Activated T-cell treated with anti-CD3 and anti-CD28 coated beads, Interleukin-2, amount 50 U/mL, for 24 hours (primary cell): Measurements from ENCODE around the gene CUEDC1.

Experiments used
- DNase-seq: peaks from one replicate; pipeline ENCODE4 v3.0.0-alpha.2; 2020
- H3K27ac Mint-ChIP-seq: 2 replicates; pipeline ENCODE4 v1.8.0; 2020; ENCODE audit warnings: mild to moderate bottlenecking, mixed read lengths
- H3K27me3 Mint-ChIP-seq: 2 replicates; pipeline ENCODE4 v1.8.0; 2020; ENCODE audit warnings: mixed read lengths
- H3K36me3 Mint-ChIP-seq: 2 replicates; pipeline ENCODE4 v1.8.0; 2020; ENCODE audit warnings: low read depth, mixed read lengths
- H3K4me1 Mint-ChIP-seq: 2 replicates; pipeline ENCODE4 v1.8.0; 2020; ENCODE audit warnings: low read depth, mixed read lengths
- H3K4me3 Mint-ChIP-seq: 2 replicates; pipeline ENCODE4 v1.8.0; 2020; ENCODE audit warnings: mild to moderate bottlenecking, moderate library complexity, mixed read lengths
- H3K9me3 Mint-ChIP-seq: 2 replicates; pipeline ENCODE4 v1.8.0; 2020; ENCODE audit warnings: mixed read lengths

CUEDC1 gene

DNA sequence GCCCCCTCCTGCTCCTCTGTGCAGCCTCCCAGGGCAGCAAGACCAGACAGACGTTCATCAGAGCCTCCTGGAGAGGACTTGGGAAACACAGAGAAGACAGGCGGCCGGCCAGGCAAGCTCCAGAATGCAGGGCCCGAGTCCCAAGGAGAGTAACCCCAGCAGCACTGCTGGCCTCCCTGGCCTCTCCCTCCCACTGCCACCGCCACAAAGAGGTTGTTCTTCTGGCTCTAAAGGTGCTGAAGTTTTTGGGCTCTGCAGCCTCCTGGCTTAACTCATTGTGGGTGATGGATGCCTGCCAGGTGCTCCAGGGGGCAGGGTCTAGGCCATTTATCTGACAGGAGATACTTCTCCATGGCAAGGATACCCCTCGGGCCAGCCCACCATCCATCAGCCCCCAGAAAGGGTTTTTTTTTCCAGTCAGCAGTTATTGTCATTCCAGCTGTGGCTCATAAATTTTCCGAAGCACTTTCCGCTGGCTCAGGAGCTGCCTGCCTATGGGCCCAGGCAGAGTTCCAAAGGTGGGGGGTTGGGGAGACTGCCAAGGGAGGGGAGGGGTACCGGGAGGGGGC, 73.3 kb downstream of the CUEDC1 start:
- Mint-ChIP-seq H3K4me3 (no peak overlapping the region), H3K27me3 (no peaks in the 10 kb centered on the region), H3K27ac (no peak overlapping the region), H3K9me3 (no peaks in the 10 kb centered on the region), H3K4me1 (peaks cover 30% of the 10 kb centered on the region), H3K36me3 (no peaks in the 10 kb centered on the region)
- no peak for DNase-seq

DNA sequence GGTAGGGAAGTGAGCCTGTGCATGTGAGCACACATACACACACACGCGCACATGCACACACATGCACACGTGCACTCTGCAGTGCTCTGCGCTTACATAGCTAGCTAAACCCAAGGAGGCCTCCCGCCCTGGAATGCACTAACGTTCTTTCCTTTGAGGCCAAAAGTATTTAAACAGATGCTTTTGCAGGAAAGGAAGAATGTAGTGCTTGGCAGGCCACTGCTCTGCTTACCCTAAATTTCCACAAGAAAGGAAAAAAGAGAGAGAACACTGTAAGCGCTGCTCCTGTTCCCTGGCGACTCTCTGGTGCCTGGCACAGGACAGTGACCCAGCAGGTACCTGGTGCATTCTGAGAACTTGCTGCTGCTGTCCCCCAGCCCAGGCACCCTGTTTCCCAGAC, 74.1 kb downstream of the CUEDC1 start:
- Mint-ChIP-seq H3K36me3 (no peaks in the 10 kb centered on the region), H3K4me3 (no peak overlapping the region), H3K4me1 (peaks cover 35% of the 10 kb centered on the region), H3K27me3 (peaks cover 3% of the 10 kb centered on the region), H3K9me3 (no peaks in the 10 kb centered on the region), H3K27ac (peak overlapping the region; percentile 53)
- DNase-seq, result no peak

DNA sequence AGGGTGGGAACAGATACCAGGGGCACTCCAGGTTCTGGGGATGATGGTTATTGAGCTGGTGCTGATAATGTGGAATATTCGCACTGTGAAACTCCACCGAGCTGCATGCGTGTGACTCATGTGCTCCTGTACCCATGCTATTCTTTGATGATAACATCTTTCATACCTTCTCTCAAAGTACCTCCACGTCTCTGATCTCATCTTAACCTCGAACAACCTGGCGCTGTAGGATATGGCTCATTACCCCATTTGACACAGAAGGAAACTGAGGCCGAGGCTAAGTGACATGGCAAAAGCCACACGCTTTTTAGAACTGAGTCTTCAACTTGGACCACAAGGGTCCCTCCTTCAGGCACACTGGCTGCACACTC, 75.1 kb downstream of the CUEDC1 start:
- no peaks in the 10 kb centered on the region for H3K9me3 Mint-ChIP-seq
- peaks cover 7% of the 10 kb centered on the region for H3K27me3 Mint-ChIP-seq
- H3K4me1 Mint-ChIP-seq, result peaks cover 41% of the 10 kb centered on the region
- peak overlapping the region; percentile 86 for H3K27ac Mint-ChIP-seq
- H3K36me3 Mint-ChIP-seq, result no peaks in the 10 kb centered on the region
- H3K4me3 Mint-ChIP-seq, result peak overlapping the region; percentile 1
- peak; percentile 57 for DNase-seq

DNA sequence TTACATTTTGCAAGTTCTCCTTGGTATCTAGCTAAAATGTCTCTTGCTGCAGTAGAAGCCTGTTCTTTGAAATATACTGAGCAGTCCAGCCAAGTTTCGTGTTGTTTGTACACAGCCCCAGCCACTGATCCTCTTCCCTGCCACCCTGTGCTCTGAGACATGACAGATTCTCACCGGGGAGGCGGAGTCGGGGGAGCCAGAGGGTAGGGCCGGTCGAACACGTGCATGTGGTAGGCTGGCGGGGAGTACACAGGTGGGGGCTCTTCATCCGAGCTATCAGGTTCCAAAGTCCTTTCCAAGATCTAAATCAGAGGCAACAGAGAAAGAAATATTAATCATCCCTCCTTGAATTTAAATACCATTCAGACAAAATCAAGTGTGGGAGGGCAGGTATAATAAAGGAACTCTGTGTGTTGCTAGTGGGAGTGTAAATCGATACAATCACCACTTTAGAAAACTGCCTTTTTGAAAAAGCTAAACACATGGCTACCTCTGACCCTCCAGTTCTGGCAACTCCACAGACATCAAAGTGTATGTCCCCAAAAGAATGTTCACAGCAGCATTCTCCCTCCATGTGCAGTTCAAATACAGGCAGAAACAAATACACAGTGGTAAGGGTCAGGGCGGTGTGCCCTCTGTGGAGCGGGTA, 75.7 kb downstream of the CUEDC1 start:
- H3K27ac Mint-ChIP-seq, result peak overlapping the region; percentile 86
- peaks cover 45% of the 10 kb centered on the region for H3K4me1 Mint-ChIP-seq
- no peaks in the 10 kb centered on the region for H3K36me3 Mint-ChIP-seq
- H3K27me3 Mint-ChIP-seq, result peaks cover 7% of the 10 kb centered on the region
- peak overlapping the region; percentile 1 for H3K4me3 Mint-ChIP-seq
- no peak for DNase-seq
- no peaks in the 10 kb centered on the region for H3K9me3 Mint-ChIP-seq

GRCh38 chr17:57877803-57878377, 77.3 kb downstream of the CUEDC1 start:
- no peak for DNase-seq
- peaks cover 22% of the 10 kb centered on the region for H3K27me3 Mint-ChIP-seq
- H3K9me3 Mint-ChIP-seq, result no peaks in the 10 kb centered on the region
- no peaks in the 10 kb centered on the region for H3K36me3 Mint-ChIP-seq
- no peak overlapping the region for H3K4me3 Mint-ChIP-seq
- H3K4me1 Mint-ChIP-seq, result peaks cover 53% of the 10 kb centered on the region
- H3K27ac Mint-ChIP-seq, result no peak overlapping the region

- no peak overlapping the region for H3K27ac Mint-ChIP-seq
- H3K9me3 Mint-ChIP-seq, result no peaks in the 10 kb centered on the region
- no peaks in the 10 kb centered on the region for H3K36me3 Mint-ChIP-seq
- peaks cover 29% of the 10 kb centered on the region for H3K27me3 Mint-ChIP-seq
- no peak for DNase-seq
- no peak overlapping the region for H3K4me3 Mint-ChIP-seq
- H3K4me1 Mint-ChIP-seq, result peaks cover 53% of the 10 kb centered on the region
Observed at GRCh38 chr17:57876866-57877237, 78.4 kb downstream of the CUEDC1 start.

DNA sequence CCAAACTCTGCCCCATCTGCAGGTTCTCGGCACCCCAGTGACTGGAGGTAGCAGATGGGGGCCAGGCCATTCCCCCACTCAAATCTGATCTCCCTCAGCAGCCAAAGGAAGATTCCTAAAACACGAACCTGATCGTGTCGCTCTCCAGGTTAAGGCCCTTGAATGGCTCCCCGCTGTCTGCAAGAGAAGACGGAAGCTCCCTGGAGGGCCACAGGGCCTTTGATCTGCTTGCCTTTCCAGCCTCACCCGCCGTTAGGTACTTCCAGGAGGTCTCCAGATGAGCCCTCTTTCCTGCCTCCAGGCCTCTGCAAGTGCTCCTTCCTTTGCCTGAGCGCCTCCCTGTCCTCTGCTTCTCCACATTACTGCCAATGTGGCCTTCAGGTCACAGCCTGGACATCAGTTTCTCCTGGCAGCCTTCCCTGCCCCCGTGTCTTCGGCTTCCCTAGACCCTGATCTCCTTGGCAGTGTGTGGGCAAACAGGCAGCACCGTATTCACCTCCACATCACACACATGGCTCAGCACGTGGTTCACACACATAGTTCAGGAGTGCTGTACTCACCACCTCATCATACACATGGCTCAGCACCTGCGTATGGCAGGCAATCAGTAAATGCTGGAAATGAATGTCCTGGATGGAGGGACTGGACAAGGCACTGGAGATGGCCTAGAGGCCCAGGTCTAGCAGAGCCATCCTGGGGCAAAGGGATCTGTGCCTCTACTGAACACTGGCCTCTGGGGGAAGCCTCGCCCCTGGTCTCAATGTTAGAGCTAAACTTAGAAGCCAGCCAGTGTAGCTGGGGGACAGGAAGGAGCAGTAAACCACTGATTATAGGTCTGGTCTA, 79.0 kb downstream of the CUEDC1 start:
- DNase-seq, result no peak
- no peaks in the 10 kb centered on the region for H3K36me3 Mint-ChIP-seq

GRCh38 chr17:57875290-57876022, 79.8 kb downstream of the CUEDC1 start:
- Mint-ChIP-seq H3K9me3 (no peaks in the 10 kb centered on the region), H3K36me3 (no peaks in the 10 kb centered on the region), H3K4me3 (no peak overlapping the region), H3K27me3 (peaks cover 31% of the 10 kb centered on the region), H3K4me1 (peaks cover 47% of the 10 kb centered on the region), H3K27ac (no peak overlapping the region)
- DNase-seq, result no peak

More for the DNA sequence above, 79.0 kb downstream of the CUEDC1 start:
- no peak overlapping the region for H3K4me3 Mint-ChIP-seq
- no peaks in the 10 kb centered on the region for H3K9me3 Mint-ChIP-seq
- H3K4me1 Mint-ChIP-seq, result peaks cover 53% of the 10 kb centered on the region
- H3K27ac Mint-ChIP-seq, result no peak overlapping the region
- peaks cover 31% of the 10 kb centered on the region for H3K27me3 Mint-ChIP-seq

- Mint-ChIP-seq H3K4me1 (peaks cover 39% of the 10 kb centered on the region), H3K36me3 (no peaks in the 10 kb centered on the region), H3K4me3 (peak overlapping the region; percentile 15), H3K9me3 (no peaks in the 10 kb centered on the region), H3K27me3 (peaks cover 35% of the 10 kb centered on the region), H3K27ac (no peak overlapping the region)
- peak; percentile 64 for DNase-seq
Observed at GRCh38 chr17:57874434-57875289, 80.5 kb downstream of the CUEDC1 start.

DNA sequence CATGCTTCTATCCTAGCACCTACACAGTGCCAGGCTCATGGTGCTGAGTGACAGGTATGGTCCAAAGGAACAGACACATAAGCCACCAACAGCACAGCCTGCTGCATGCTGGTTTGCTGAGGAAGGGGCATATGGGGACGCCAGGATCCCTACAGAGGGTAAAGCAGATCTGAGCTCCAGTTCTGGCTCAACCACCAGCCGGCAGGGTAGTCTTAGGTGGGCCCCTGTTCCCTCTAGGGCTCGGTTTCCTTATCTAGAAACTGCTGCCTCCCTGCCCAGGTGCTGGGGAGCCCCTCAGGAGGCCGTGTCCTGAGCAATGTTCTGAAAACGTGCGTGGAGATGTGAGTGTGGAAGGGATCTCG, 81.2 kb downstream of the CUEDC1 start:
- Mint-ChIP-seq H3K4me1 (peaks cover 33% of the 10 kb centered on the region), H3K36me3 (no peaks in the 10 kb centered on the region), H3K9me3 (no peaks in the 10 kb centered on the region), H3K27me3 (peaks cover 36% of the 10 kb centered on the region), H3K27ac (no peak overlapping the region), H3K4me3 (peak overlapping the region; percentile 15)
- no peak for DNase-seq

GRCh38 chr17:57873261-57874057, 81.8 kb downstream of the CUEDC1 start:
- H3K27ac Mint-ChIP-seq, result no peak overlapping the region
- H3K27me3 Mint-ChIP-seq, result peaks cover 36% of the 10 kb centered on the region
- no peaks in the 10 kb centered on the region for H3K36me3 Mint-ChIP-seq
- H3K4me1 Mint-ChIP-seq, result peaks cover 32% of the 10 kb centered on the region
- no peak for DNase-seq
- H3K9me3 Mint-ChIP-seq, result no peaks in the 10 kb centered on the region
- H3K4me3 Mint-ChIP-seq, result no peak overlapping the region

- no peak overlapping the region for H3K27ac Mint-ChIP-seq
- no peak for DNase-seq
- peaks cover 36% of the 10 kb centered on the region for H3K27me3 Mint-ChIP-seq
- H3K4me3 Mint-ChIP-seq, result no peak overlapping the region
- no peaks in the 10 kb centered on the region for H3K36me3 Mint-ChIP-seq
- no peaks in the 10 kb centered on the region for H3K9me3 Mint-ChIP-seq
- H3K4me1 Mint-ChIP-seq, result peaks cover 33% of the 10 kb centered on the region
Observed at GRCh38 chr17:57872536-57872935, 82.7 kb downstream of the CUEDC1 start.

- H3K4me3 Mint-ChIP-seq, result no peak overlapping the region
- no peak for DNase-seq
- H3K36me3 Mint-ChIP-seq, result no peaks in the 10 kb centered on the region
- no peak overlapping the region for H3K27ac Mint-ChIP-seq
- H3K27me3 Mint-ChIP-seq, result peaks cover 36% of the 10 kb centered on the region
- no peaks in the 10 kb centered on the region for H3K9me3 Mint-ChIP-seq
- H3K4me1 Mint-ChIP-seq, result peaks cover 37% of the 10 kb centered on the region
Observed at GRCh38 chr17:57871863-57872262, 83.3 kb downstream of the CUEDC1 start.
